HG02943 (cell line): ENCODE data around the gene TFPI2.

Source experiments
- ATAC-seq: cut with Tn5 transposase; IDR thresholded peaks from one replicate; pipeline ENCODE4 v1.9.1; 2021; ENCODE audit warnings: mild to moderate bottlenecking, low read depth, moderate library complexity; ENCODE audit not compliant: unreplicated experiment

Gene TFPI2

DNA sequence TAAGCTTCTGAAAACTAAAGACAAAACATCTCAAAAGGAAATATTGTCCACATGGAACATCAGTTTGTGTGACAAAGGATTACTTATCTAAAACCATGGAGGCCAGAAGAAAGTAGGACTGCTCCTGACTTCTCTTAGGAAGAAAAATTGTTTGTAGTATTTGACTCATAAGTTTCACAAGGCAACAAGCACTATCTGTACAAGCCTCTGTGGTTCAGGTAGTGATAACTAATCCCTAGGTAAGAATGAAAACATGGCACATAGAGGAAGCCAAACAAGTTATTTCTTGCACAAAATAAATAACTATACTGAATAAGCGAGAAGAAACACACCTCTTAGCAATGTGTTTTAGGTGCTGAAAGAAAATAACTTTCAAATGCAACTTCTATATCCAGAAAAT, 30.3 kb downstream of the TFPI2 start:
- ATAC-seq, result no peak

DNA sequence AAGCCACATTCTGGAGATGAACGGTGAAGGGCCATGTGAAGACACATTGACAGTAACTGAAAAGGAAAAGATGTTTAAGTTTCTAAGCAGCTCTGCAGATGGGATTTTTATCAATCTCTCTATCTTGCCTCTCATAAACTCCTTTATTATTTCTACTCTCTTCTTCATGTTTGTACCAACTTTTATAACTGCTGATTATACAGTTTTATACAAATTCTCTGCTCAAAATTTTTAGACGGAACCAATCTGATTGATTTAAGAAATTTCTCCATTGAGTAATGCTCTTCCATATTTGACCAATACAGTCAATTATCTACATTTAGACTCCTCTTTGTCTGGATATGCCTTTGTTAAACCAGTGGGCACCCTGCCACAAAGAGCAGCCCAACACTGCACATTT, 31.7 kb downstream of the TFPI2 start:
- no peak for ATAC-seq

DNA sequence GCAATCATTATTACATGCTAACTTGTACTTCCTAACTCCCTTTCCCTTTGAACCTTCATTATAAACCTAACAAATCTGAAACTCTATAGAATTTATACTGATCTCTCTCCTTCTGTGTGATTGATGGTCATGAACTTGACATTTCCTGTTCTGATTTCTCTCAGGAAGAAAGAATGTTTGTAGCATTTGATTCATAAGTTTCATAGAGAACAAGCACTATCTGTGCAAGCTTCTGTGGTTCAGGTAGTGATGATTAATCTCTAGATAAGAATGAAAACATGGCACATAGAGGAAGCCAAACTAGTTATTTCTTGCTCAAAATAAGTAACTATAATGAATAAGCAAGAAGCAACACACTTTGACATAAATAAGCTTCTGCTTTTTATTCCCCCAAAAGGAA, 34.2 kb downstream of the TFPI2 start:
- no peak for ATAC-seq

DNA sequence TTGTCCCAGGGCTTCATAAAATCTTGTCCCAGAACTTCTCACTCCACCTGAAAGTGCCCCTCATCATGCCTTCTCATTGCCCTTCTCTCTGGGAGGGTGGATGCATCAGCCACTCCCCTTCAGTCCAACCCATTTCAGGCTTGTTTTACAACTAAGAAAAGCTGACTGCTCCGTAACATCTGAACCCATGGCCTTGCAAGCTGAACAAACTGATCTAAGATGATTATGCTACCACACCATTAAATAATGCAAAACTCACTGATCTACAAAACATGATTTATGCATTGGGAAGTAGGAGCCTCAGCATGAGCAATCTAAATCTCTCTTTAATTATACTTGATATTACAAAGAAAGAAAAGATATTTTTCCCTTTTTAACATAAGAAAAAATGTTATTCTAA, 34.8 kb downstream of the TFPI2 start:
- ATAC-seq, result no peak

DNA sequence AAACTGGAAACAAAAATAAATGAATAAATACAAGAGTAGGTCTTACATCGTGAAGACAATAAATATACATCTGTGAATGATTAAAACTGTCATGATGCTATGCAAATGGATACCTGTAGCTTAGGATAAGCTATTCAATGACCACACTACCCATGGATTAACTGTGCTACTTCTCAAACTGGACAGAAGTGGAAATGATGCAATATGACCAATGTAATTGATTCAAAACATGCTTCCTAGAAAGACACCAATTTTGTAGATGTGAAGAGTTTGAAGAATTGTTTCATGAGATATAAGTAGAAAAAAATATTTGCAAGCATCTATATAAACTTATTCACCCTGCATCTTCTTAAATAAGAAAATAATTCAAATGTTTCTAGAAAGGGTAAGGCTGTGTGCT, 36.1 kb downstream of the TFPI2 start:
- ATAC-seq, result no peak

DNA sequence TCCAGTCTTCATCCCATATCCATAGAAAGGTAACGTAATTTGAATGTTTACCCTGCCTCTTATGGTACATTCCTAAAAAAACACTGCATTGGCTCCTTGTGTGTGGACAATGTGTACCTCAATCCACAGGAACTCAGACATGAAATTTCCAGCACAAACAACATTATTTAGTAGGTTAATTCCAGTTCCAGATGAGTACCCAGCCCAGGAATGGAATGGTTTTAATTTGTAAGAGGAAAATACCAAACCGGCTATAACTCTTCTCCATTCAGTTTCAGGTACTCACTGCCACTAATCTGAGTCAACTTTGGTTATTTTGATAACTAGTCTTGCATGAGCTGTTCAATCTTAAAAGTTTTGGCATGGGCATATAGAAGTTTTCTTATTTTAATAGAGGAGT, 39.0 kb downstream of the TFPI2 start:
- no peak for ATAC-seq

DNA sequence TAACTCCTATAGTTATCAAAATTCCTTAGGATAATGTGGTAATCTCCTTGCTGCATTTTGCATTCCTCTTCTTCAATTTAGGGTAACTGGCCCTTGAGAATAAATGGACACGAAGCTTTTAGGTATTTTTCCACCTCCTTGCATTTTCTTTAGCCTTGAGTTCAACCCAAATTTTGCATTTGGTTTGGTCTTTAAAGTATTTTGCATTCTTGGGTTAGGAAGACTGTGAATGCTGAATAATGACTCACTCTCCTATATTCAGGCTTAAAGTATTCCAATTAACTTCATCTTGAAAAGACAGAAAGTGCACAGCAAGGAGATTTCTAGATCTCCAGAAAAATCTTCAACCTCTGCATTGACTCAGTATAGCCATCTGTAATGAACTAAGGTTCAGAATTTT, 47.3 kb downstream of the TFPI2 start:
- no peak for ATAC-seq

DNA sequence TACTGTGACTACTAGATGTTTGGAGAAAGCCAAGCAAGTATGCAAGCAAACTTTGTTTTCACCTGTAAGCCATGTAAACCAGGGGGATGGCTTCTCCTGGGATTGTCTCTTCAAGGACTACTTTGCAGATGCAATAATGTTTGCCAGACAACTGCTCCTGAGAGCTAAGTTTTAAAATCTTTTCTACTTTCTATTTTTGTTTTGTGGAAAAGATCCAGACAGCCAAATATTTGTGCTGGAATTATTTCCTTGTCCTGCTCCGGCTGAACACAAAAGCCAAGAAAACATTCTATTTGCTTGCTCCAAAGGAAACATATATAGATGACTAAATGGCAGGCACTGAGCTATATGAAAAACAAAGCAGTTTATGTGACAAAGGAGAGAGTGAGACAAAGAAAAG, 51.6 kb downstream of the TFPI2 start:
- no peak for ATAC-seq

DNA sequence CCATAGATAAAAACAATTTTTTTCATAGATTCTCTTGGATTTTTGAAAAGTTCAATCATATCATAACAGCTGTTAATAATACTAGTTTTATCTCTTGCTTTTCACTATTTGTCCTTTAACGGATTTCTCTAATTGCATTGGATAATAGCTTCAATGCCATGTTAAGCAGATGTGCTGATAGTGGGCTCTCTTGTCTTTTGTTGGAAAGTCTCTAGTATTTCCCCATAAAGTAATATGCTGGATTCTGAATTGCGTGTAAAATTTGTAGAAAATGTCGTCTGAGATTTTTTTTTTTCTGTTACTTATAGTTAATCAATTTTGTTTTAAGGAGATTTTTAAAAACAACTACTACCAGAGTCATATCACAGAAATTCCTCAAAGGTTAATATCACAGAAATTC, 53.3 kb downstream of the TFPI2 start:
- ATAC-seq, result no peak

DNA sequence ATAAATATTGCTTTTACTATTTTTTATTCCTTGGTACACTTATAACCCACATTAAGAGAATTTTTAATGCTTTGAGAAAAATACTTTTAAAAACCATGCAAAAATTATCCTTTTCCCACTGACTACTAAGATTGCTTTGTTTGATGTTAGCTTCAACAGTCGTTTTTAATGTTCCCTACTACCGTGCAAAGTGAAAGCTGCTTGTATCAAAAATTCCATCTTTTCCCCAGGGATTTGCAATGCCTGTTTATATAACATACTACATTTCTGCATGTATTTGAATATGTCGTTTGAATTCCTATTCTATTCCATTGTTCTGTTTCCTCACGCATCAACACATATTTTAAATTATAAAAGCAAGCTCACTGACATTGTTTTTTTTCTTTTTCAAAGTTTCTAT, 54.4 kb downstream of the TFPI2 start:
- no peak for ATAC-seq

DNA sequence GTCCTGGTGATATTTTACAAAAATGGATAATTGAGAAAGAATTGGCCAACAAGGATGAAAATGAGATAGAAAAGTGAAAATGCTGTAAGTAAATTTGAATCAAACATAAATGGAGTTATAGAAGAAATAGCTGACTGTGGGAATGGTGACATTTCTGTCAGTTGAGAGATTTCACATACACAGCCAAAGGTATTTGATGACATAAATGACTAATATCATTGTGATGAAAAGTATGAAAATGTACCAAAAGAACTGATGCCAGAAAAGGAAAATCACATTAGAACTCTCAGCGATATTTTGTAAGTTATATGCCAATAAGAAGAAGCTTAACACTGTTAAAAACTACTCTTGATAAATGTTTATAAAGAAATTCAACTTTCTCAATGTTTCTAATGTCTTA, 54.9 kb downstream of the TFPI2 start:
- ATAC-seq, result no peak
